Smooth muscle cell (in vitro differentiated cells): ENCODE results near the gene OR6K3. TPM values are rescaled to one million over a fixed set of nuclear protein-coding genes. Genes with fewer than 3 reads are reported as not detected.

Experiments used
- DNase-seq: peaks from one replicate; lab custom pipeline; 2025; ENCODE audit not compliant: unreplicated experiment; lab: John Stamatoyannopoulos, UW
- H2AFZ ChIP-seq: fragments of 200-600 bp; sonication (generic); 2 replicates; pipeline ENCODE4 v1.6.0; 2016; ENCODE audit warnings: antibody characterized with exemption, low read depth, mild to moderate bottlenecking
- H3F3A ChIP-seq: fragments of 200-600 bp; sonication (generic); 2 replicates; pipeline ENCODE4 v1.6.0; 2017; ENCODE audit warnings: antibody characterized with exemption, low read depth
- H3K27ac ChIP-seq: fragments of 200-600 bp; sonication (generic); 2 replicates; pipeline ENCODE4 v1.5.1; 2016; ENCODE audit warnings: low read depth, mild to moderate bottlenecking
- H3K27me3 ChIP-seq: fragments of 200-600 bp; sonication (generic); 2 replicates; pipeline ENCODE4 v1.6.1; 2016; ENCODE audit warnings: low read depth, mild to moderate bottlenecking
- H3K36me3 ChIP-seq: fragments of 200-600 bp; sonication (generic); 2 replicates; pipeline ENCODE4 v1.5.1; 2016; ENCODE audit warnings: low read depth
- H3K4me1 ChIP-seq: fragments of 200-600 bp; sonication (generic); 2 replicates; pipeline ENCODE4 v1.5.1; 2016; ENCODE audit warnings: low read depth
- H3K4me2 ChIP-seq: fragments of 200-600 bp; sonication (generic); 2 replicates; pipeline ENCODE4 v1.6.0; 2016; ENCODE audit warnings: mild to moderate bottlenecking
- H3K4me3 ChIP-seq: fragments of 200-600 bp; sonication (generic); 2 replicates; pipeline ENCODE4 v1.5.1; 2016; ENCODE audit warnings: mild to moderate bottlenecking
- H3K79me2 ChIP-seq: fragments of 200-600 bp; sonication (generic); 2 replicates; pipeline ENCODE4 v1.6.0; 2016; ENCODE audit warnings: low read depth, mild to moderate bottlenecking
- H3K9ac ChIP-seq: fragments of 200-600 bp; sonication (generic); 2 replicates; pipeline ENCODE4 v1.6.0; 2016; ENCODE audit warnings: low read depth
- H3K9me3 ChIP-seq: fragments of 200-600 bp; sonication (generic); replicated peaks from 2 replicates; pipeline ENCODE4 v1.5.1; 2016; ENCODE audit warnings: low read depth
- H4K20me1 ChIP-seq: fragments of 200-600 bp; sonication (generic); 2 replicates; pipeline ENCODE4 v1.6.0; 2016; ENCODE audit warnings: low read depth
- CTCF ChIP-seq: fragments of 200-600 bp; sonication (generic); IDR thresholded peaks from 2 replicates; pipeline ENCODE4 v1.5.1; 2017; ENCODE audit warnings: borderline replicate concordance, mild to moderate bottlenecking, antibody characterized with exemption; ENCODE audit not compliant: insufficient read depth, poor library complexity, severe bottlenecking
- WGBS: methylation state at CpG from one replicate; pipeline ENCODE4 v1.1.7; 2016; ENCODE audit warnings: low lambda C conversion rate; 5-methylcytosine and 5-hydroxymethylcytosine counted together
- polyA plus RNA-seq: library from polyadenylated mRNA; unstranded; fragments of >200 nt; fragmentation: Nextera tagmentation; extraction: Ambion mirVana; gene quantifications from 2 replicates; pipeline ENCODE4 v1.2.1, GENCODE V29; 2016
- total RNA-seq: library from RNA; depleted of rRNA; stranded (reverse); fragments of >200 nt; gene quantifications from 2 replicates; pipeline ENCODE4 v1.2.3, GENCODE V29; 2014

The OR6K3 gene
- total RNA-seq, result not detected in 2 replicates
- not detected in 2 replicates for polyA plus RNA-seq

- WGBS, result 79% methylated on average over 2 of the region's 2 CpGs
- H4K20me1 ChIP-seq, result no peaks in the 10 kb centered on the region
- no peak for DNase-seq
- no peak within 1 kb of the TSS for H3K27ac ChIP-seq
- no peaks in the 10 kb centered on the region for H3K9me3 ChIP-seq
- no peaks in the 10 kb centered on the region for H3K79me2 ChIP-seq
- no peak for TF ChIP-seq CTCF
- no peak within 1 kb of the TSS for H3K4me3 ChIP-seq
- no peak within 1 kb of the TSS for H3K9ac ChIP-seq
- H3K36me3 ChIP-seq, result no peaks in the 10 kb centered on the region
- H3K27me3 ChIP-seq, result no peaks in the 10 kb centered on the region
- H2AFZ ChIP-seq, result no peak within 1 kb of the TSS
- no peaks in the 10 kb centered on the region for H3K4me1 ChIP-seq
- no peak within 1 kb of the TSS for H3K4me2 ChIP-seq
- no peaks in the 10 kb centered on the region for H3F3A ChIP-seq
These were observed at the start of gene OR6K3 for GRCh38 chr1:158720620-158721019. OR6K3 (minus strand) TSS chr1:158720720; CDS start chr1:158718115, 2,605 bp downstream.

- Histone ChIP-seq H3K4me1 (no peaks in the 10 kb centered on the region), H3K36me3 (no peaks in the 10 kb centered on the region), H3K9me3 (no peaks in the 10 kb centered on the region), H3K79me2 (no peaks in the 10 kb centered on the region), H3F3A (no peaks in the 10 kb centered on the region), H4K20me1 (no peaks in the 10 kb centered on the region), H3K9ac (no peak within 1 kb of the TSS), H3K4me3 (no peak within 1 kb of the TSS), H3K4me2 (no peak within 1 kb of the TSS), H3K27ac (no peak within 1 kb of the TSS), H3K27me3 (no peaks in the 10 kb centered on the region), H2AFZ (no peak within 1 kb of the TSS)
- no peak for TF ChIP-seq CTCF
- WGBS, result 94% methylated on average over 2 of the region's 2 CpGs
- no peak for DNase-seq
These were observed 33.9 kb upstream of the OR6K3 start, which contains the start of gene OR6K6 for GRCh38 chr1:158754420-158754819. OR6K6 (plus strand) TSS chr1:158754720; CDS start chr1:158754888, 168 bp downstream.

GRCh38 chr1:158752155-158752712 is 31.7 kb upstream of the OR6K3 start:
- Histone ChIP-seq H3K4me1 (no peaks in the 10 kb centered on the region), H2AFZ (no peak overlapping the region), H3F3A (no peaks in the 10 kb centered on the region), H3K27ac (no peak overlapping the region), H3K4me3 (no peak overlapping the region), H3K36me3 (no peaks in the 10 kb centered on the region), H3K9ac (no peak overlapping the region), H3K9me3 (no peaks in the 10 kb centered on the region), H3K27me3 (no peaks in the 10 kb centered on the region), H4K20me1 (no peaks in the 10 kb centered on the region), H3K4me2 (no peak overlapping the region), H3K79me2 (no peaks in the 10 kb centered on the region)
- DNase-seq, result no peak
- 95% methylated on average over 9 of the region's 9 CpGs for WGBS
- TF ChIP-seq CTCF, result no peak

GRCh38 chr1:158735848-158736247 is 15.3 kb upstream of the OR6K3 start:
- Histone ChIP-seq H3K27me3 (no peaks in the 10 kb centered on the region), H3K4me2 (peak overlapping the region; percentile 37)

More at GRCh38 chr1:158735848-158736247, 15.3 kb upstream of the OR6K3 start:
- Histone ChIP-seq H3K27ac (peak overlapping the region; percentile 83), H3K36me3 (no peaks in the 10 kb centered on the region), H3K4me3 (no peak overlapping the region), H4K20me1 (no peaks in the 10 kb centered on the region), H2AFZ (no peak overlapping the region), H3K9me3 (no peaks in the 10 kb centered on the region), H3K79me2 (no peaks in the 10 kb centered on the region), H3K9ac (no peak overlapping the region), H3K4me1 (peaks cover 26% of the 10 kb centered on the region), H3F3A (peaks cover 4% of the 10 kb centered on the region)
- no peak for DNase-seq
- no peak for TF ChIP-seq CTCF
